ENCODE measurements around the gene CCDC136.

DNA sequence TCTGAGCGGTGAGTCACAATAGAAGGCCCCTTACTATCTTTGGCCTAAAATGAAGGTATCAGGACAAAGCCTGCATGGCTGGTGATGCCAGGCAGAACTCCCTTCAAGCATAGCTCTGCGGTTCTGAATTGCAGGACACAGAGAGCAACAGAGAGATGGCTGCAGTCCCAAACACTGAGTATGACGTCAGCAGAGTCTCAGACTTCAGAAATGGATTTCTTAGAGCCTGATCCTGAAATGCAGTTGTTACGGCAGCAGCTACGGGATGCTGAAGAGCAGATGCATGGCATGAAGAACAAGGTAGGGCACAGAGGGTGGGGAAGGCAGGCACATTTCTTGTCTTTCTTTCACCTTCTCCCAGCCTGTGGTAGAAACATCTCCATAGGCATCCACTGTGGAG lies 13.5 kb downstream of the CCDC136 start:
- TF ChIP-seq, protein P1, sequence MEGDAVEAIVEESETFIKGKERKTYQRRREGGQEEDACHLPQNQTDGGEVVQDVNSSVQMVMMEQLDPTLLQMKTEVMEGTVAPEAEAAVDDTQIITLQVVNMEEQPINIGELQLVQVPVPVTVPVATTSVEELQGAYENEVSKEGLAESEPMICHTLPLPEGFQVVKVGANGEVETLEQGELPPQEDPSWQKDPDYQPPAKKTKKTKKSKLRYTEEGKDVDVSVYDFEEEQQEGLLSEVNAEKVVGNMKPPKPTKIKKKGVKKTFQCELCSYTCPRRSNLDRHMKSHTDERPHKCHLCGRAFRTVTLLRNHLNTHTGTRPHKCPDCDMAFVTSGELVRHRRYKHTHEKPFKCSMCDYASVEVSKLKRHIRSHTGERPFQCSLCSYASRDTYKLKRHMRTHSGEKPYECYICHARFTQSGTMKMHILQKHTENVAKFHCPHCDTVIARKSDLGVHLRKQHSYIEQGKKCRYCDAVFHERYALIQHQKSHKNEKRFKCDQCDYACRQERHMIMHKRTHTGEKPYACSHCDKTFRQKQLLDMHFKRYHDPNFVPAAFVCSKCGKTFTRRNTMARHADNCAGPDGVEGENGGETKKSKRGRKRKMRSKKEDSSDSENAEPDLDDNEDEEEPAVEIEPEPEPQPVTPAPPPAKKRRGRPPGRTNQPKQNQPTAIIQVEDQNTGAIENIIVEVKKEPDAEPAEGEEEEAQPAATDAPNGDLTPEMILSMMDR (IDR thresholded peaks at IDR 0.05): no peak
- no peak for TF ChIP-seq ZFX (IDR thresholded peaks at IDR 0.05; ENCODE audit: borderline replicate concordance)

Data from 22Rv1 (cell line).